ENCODE results near the gene C19orf67.
"Not testable (repeated sequence)": the region's sequence is repeated elsewhere in the genome, so short reads cannot be mapped to it uniquely, and the experiment has no call there.

Gene C19orf67

GRCh38 chr19:14051980-14052379 lies 33.6 kb downstream of the C19orf67 start:
- no peak overlapping the region for H3K4me3 ChIP-seq (ENCODE audit: low read depth, low read length)
- no peak for DNase-seq (ENCODE audit: low read depth)
- TF ChIP-seq, protein P1, sequence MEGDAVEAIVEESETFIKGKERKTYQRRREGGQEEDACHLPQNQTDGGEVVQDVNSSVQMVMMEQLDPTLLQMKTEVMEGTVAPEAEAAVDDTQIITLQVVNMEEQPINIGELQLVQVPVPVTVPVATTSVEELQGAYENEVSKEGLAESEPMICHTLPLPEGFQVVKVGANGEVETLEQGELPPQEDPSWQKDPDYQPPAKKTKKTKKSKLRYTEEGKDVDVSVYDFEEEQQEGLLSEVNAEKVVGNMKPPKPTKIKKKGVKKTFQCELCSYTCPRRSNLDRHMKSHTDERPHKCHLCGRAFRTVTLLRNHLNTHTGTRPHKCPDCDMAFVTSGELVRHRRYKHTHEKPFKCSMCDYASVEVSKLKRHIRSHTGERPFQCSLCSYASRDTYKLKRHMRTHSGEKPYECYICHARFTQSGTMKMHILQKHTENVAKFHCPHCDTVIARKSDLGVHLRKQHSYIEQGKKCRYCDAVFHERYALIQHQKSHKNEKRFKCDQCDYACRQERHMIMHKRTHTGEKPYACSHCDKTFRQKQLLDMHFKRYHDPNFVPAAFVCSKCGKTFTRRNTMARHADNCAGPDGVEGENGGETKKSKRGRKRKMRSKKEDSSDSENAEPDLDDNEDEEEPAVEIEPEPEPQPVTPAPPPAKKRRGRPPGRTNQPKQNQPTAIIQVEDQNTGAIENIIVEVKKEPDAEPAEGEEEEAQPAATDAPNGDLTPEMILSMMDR (conservative IDR thresholded peaks at IDR 0.05; ENCODE audit: low read depth, low read length): no peak

DNA sequence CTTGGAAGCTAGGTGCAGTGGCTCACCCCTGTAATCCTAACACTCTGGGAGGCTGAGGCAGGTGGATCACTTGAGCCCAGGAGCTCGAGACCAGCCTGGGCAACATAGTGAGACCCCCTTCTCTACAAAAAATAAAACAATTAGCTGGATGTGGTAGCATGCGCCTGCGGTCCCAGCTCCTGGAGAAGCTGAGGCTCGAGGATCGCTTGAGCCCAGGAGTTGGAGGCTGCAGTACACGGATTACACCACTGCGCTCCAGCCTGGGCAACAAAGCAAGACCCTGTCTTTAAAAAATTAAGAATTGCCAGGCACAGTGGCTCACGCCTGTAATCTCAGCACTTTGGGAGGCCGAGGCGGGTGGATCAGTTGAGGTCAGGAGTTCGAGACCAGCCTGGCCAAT lies 34.6 kb downstream of the C19orf67 start:
- not testable (repeated sequence) for H3K4me3 ChIP-seq (ENCODE audit: low read depth, low read length); DNase-seq (ENCODE audit: low read depth)

GRCh38 chr19:14050512-14050911 lies 35.1 kb downstream of the C19orf67 start:
- H3K4me3 ChIP-seq (ENCODE audit: low read depth, low read length): no peak overlapping the region
- TF ChIP-seq, protein P1 (conservative IDR thresholded peaks at IDR 0.05; ENCODE audit: low read depth, low read length): no peak
- no peak for DNase-seq (ENCODE audit: low read depth)

- peak; percentile 31 for DNase-seq (ENCODE audit: low read depth)
- no peak overlapping the region for H3K4me3 ChIP-seq (ENCODE audit: low read depth, low read length)
- TF ChIP-seq, protein P1 (conservative IDR thresholded peaks at IDR 0.05; ENCODE audit: low read depth, low read length): peak; percentile 89
These were observed 37.0 kb downstream of the C19orf67 start for GRCh38 chr19:14048443-14049153.

DNA sequence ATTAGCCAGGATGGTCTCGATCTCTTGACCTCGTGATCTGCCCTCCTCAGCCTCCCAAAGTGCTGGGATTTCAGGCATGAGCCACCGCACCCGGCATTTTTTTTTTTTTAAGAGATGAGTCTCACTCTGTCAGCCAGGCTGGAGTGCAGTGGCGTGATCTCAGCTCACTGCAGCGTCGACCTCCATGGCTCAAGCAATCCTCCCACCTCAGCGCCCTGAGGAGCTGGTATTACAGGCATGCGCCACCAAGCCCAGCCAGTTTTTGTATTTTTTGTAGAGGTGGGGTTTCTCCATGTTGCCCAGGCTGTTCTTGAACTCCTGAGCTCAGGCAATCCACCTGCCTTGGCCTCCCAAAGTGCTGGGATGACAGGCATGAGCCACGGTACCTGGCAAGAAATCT lies 37.7 kb downstream of the C19orf67 start:
- DNase-seq (ENCODE audit: low read depth); H3K4me3 ChIP-seq (ENCODE audit: low read depth, low read length): not testable (repeated sequence)

DNA sequence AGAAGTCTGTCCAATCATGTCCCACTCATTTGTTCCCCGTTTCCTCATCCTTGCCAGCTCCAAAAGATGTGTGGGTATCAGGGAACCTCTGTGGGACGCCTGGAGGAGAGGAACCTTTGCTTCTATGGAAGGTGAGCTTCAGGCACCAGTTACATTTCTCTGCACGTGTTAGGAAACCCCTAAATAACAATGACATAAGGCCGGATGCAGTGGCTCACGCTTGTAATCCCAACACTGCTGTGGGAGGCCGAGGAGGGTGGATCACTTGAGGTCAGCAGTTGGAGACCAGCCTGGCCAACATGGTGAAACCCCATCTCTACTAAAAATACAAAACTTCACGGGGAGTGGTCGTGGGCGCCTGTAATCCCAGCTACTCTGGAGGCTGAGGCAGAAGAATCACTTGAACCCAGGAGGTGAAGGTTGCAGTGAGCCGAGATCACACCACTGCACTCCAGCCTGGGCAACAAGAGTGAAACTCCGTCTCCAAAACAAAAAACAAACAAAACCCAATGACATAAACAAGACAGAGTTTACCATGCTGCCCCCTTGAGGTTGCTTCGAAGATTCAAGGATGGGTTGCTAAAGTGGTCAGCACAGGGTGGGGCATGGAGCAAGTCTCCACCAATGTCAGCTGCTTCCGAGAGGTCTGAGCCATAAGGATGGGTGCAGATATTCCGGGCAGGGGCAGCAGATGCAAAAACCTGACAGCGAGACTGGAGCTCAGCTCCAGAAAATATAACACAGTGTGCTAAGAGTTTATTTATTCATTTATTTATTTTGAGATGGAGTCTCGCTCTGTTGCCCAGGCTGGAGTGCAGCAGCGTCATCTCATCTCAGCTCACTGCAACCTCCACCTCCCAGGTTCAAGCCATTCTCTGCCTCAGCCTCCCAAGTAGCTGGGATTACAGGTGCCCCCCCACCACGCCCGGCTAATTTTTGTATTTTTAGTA lies 42.6 kb downstream of the C19orf67 start:
- TF ChIP-seq, protein P1 (conservative IDR thresholded peaks at IDR 0.05; ENCODE audit: low read depth, low read length): peak; percentile 73
- not testable (repeated sequence) for H3K4me3 ChIP-seq (ENCODE audit: low read depth, low read length)
- DNase-seq (ENCODE audit: low read depth): peak; percentile 81

- H3K4me3 ChIP-seq (ENCODE audit: low read depth, low read length): no peak overlapping the region
- TF ChIP-seq, protein P1 (conservative IDR thresholded peaks at IDR 0.05; ENCODE audit: low read depth, low read length): no peak
- DNase-seq (ENCODE audit: low read depth): no peak
These were observed 46.4 kb downstream of the C19orf67 start for GRCh38 chr19:14039181-14039580.

Data from choroid plexus epithelial cell (primary cell).